Spleen (tissue), 11 donors: ENCODE results near the gene RTN4R. TPM values are rescaled to one million over a fixed set of nuclear protein-coding genes. Genes with fewer than 3 reads are reported as not detected.

Source experiments
- DNase-seq: peaks from one replicate; pipeline ENCODE4 v3.0.0-alpha.2; 2020
- H3K27ac ChIP-seq, 8 donors: fragments of 200-600 bp; sonication (generic) in 7 of 8; 1 replicate in 4 of 8; 2 replicates in 4 of 8; pipeline versions ENCODE4 v1.5.0 to v1.8.0; 2016 to 2021; ENCODE audit warnings: inconsistent platforms in 4 of 8, mild to moderate bottlenecking in 4 of 8, moderate library complexity in 1 of 8
- H3K27me3 ChIP-seq, 7 donors: fragments of 200-600 bp; sonication (generic) in 6 of 7; replicated peaks in 1 of 7; 1 replicate in 4 of 7; 2 replicates in 3 of 7; pipeline versions ENCODE4 v1.5.0 to v1.8.0; 2016 to 2021; ENCODE audit warnings: inconsistent platforms in 3 of 7, mild to moderate bottlenecking in 1 of 7
- H3K36me3 ChIP-seq, 6 donors: fragments of 200-600 bp; sonication (generic) in 5 of 6; 1 replicate in 4 of 6; 2 replicates in 2 of 6; pipeline versions ENCODE4 v1.5.0 to v1.8.0; 2016 to 2021; ENCODE audit warnings: inconsistent platforms in 2 of 6
- H3K4me1 ChIP-seq, 6 donors: fragments of 200-600 bp; sonication (generic) in 5 of 6; 1 replicate in 3 of 6; 2 replicates in 3 of 6; pipeline versions ENCODE4 v1.5.0 to v1.8.0; 2016 to 2021; ENCODE audit warnings: inconsistent platforms in 3 of 6
- H3K4me3 ChIP-seq, 8 donors: fragments of 200-600 bp; sonication (generic) in 7 of 8; 1 replicate in 4 of 8; 2 replicates in 4 of 8; pipeline versions ENCODE4 v1.5.0 to v1.8.0; 2016 to 2021; ENCODE audit warnings: inconsistent platforms in 4 of 8, mild to moderate bottlenecking in 4 of 8, moderate library complexity in 2 of 8
- H3K9me3 ChIP-seq, 8 donors: fragments of 200-600 bp; sonication (generic) in 7 of 8; 1 replicate in 4 of 8; 2 replicates in 4 of 8; pipeline versions ENCODE4 v1.5.0 to v1.8.0; 2016 to 2021; ENCODE audit warnings: inconsistent platforms in 4 of 8
- CTCF ChIP-seq, 11 experiments: fragments of 200-600 bp in 7 of 11; fragments of 450-650 bp in 4 of 11; sonication (generic) in 4 of 11; IDR thresholded peaks in 8 of 11; conservative IDR thresholded peaks in 3 of 11; 1 replicate in 7 of 11; 2 replicates in 4 of 11; pipeline versions ENCODE4 v1.4.0 to v1.8.0; 2016 to 2021; ENCODE audit warnings: antibody characterized with exemption in 11 of 11, inconsistent platforms in 4 of 11, mild to moderate bottlenecking in 1 of 11
- POLR2A ChIP-seq, 3 donors: fragments of 450-650 bp; IDR thresholded peaks; one replicate each; pipeline ENCODE4 v1.5.1; 2017; ENCODE audit warnings: antibody characterized with exemption in 3 of 3, mild to moderate bottlenecking in 1 of 3
- POLR2AphosphoS5 ChIP-seq, 3 donors: sonication (generic); formaldehyde crosslinking; IDR thresholded peaks; one replicate each; pipeline ENCODE4 v1.5.1; 2017; ENCODE audit warnings: antibody characterized with exemption in 3 of 3
- WGBS, 5 donors: extraction: QIAGEN DNeasy Blood & Tissue Kit in 3 of 5; methylation state at CpG; one replicate each; pipeline versions ENCODE4 v1.1.5 to v1.1.7; 2013 to 2018; 5-methylcytosine and 5-hydroxymethylcytosine counted together
- intact Hi-C: fragments of 100-400 bp; cut with DNase I; formaldehyde crosslinking; loops from one replicate; pipeline ENCODE4 v1.15.0; 2023; ENCODE audit warnings: low total_unique reads
- polyA plus RNA-seq, 3 donors: library from polyadenylated mRNA; stranded (reverse); fragments of 200-250 nt; gene quantifications; one replicate each; pipeline ENCODE4 v1.2.1, GENCODE V29; 2013
- total RNA-seq, 7 donors: library from RNA; depleted of rRNA in 3 of 7; stranded (reverse); fragments of >200 nt in 3 of 7; fragmentation: NEBNext Ultra II Directional in 4 of 7; extraction: Animal tissue kit (Norgen Biotek cat#: 25700) in 4 of 7; gene quantifications; one replicate each; pipeline versions ENCODE4 v1.1.0 to v1.2.1, GENCODE V29; 2016 to 2021
- donor health status: healthy with polysubstance abuse.
- donor health status: DM: no; HTN: no; CAD: no; lungs with moderate emphysema.
- donor health status: DM: no; HTN: no; CAD: no.
- donor health status: Bipolar disorder and iron deficiency.
- donor health status: healthy.
- donor health status: DM: no; HTN: no; CAD: no.
- donor health status: DM: yes; HTN: yes; CAD: no.

The RTN4R gene
- total and polyA plus RNA-seq, 10 donors: 1.5 to 11.8 (median 6.1) TPM

- DNase-seq: no peak
- TF ChIP-seq CTCF (IDR thresholded peaks at IDR 0.05 in 8 of 11, conservative IDR thresholded peaks at IDR 0.05 in 3 of 11): no peak
- TF ChIP-seq POLR2AphosphoS5 (IDR thresholded peaks at IDR 0.05): no peak
- TF ChIP-seq POLR2A (IDR thresholded peaks at IDR 0.05): no peak
- Histone ChIP-seq H3K9me3 (no peaks in the 10 kb centered on the region), H3K4me3 (peak overlapping the region in 1 of 8 donors; percentile 39), H3K27me3 (no peaks in the 10 kb centered on the region), H3K36me3 (peaks cover 0 to 13% (median 0%) of the 10 kb centered on the region in 6 donors), H3K27ac (peak overlapping the region in 6 of 8 donors; percentile 9 to 86 (median 79)), H3K4me1 (peaks cover 70 to 100% (median 93%) of the 10 kb centered on the region in 6 donors)
- intact Hi-C loops: no loop called here
- 85 to 92% (median 90%) methylated on average over 17 to 42 of the region's 42 CpGs for WGBS, 5 donors
These were observed 25.5 kb downstream of the RTN4R start for GRCh38 chr22:20242393-20243175.

- 83 to 94% (median 91%) methylated on average over 24 to 51 of the region's 51 CpGs for WGBS, 5 donors
- Histone ChIP-seq H3K27me3 (no peaks in the 10 kb centered on the region), H3K36me3 (peaks cover 0 to 13% (median 0%) of the 10 kb centered on the region in 6 donors), H3K9me3 (no peaks in the 10 kb centered on the region), H3K27ac (peak overlapping the region in 5 of 8 donors; percentile 23 to 86 (median 81)), H3K4me1 (peaks cover 66 to 100% (median 91%) of the 10 kb centered on the region in 6 donors), H3K4me3 (no peak overlapping the region)
- intact Hi-C loops: no loop called here
- TF ChIP-seq POLR2AphosphoS5 (IDR thresholded peaks at IDR 0.05): no peak
- TF ChIP-seq POLR2A (IDR thresholded peaks at IDR 0.05): no peak
- no peak for TF ChIP-seq CTCF (IDR thresholded peaks at IDR 0.05 in 8 of 11, conservative IDR thresholded peaks at IDR 0.05 in 3 of 11)
- no peak for DNase-seq
These were observed 26.3 kb downstream of the RTN4R start for GRCh38 chr22:20241579-20242392.

- H3K4me1 ChIP-seq: peaks cover 61 to 100% (median 82%) of the 10 kb centered on the region in 6 donors
- WGBS, 5 donors: 71 to 86% (median 84%) methylated on average over 6 to 8 of the region's 8 CpGs; no CpG with 5 or more reads in 1 of the 5 donors
These were observed 27.2 kb downstream of the RTN4R start for GRCh38 chr22:20240900-20241299.

More at GRCh38 chr22:20240900-20241299, 27.2 kb downstream of the RTN4R start:
- Histone ChIP-seq H3K9me3 (no peaks in the 10 kb centered on the region), H3K4me3 (no peak overlapping the region), H3K27ac (peak overlapping the region in 5 of 8 donors; percentile 65 to 86 (median 81)), H3K27me3 (no peaks in the 10 kb centered on the region), H3K36me3 (peaks cover 0 to 13% (median 0%) of the 10 kb centered on the region in 6 donors)
- intact Hi-C loops: no loop called here
- TF ChIP-seq CTCF (IDR thresholded peaks at IDR 0.05 in 8 of 11, conservative IDR thresholded peaks at IDR 0.05 in 3 of 11) (no peak), POLR2A (IDR thresholded peaks at IDR 0.05) (no peak), POLR2AphosphoS5 (IDR thresholded peaks at IDR 0.05) (no peak)
- no peak for DNase-seq
